22Rv1 (cell line): Measurements from ENCODE around the gene C19orf81.

Experiments
- H3K27ac ChIP-seq: fragments of 450-650 bp; 2 replicates; pipeline ENCODE4 v1.5.1; 2017
- CTCF ChIP-seq: fragments of 450-650 bp; IDR thresholded peaks from 2 replicates; pipeline ENCODE4 v1.5.1; 2017; ENCODE audit warnings: mild to moderate bottlenecking
- ZFX ChIP-seq: fragments of 450-650 bp; IDR thresholded peaks from 2 replicates; pipeline ENCODE4 v1.6.1; 2017; ENCODE audit warnings: antibody characterized with exemption, borderline replicate concordance

Gene C19orf81

GRCh38 chr19:50644315-50644915 lies 4.8 kb upstream of the C19orf81 start:
- TF ChIP-seq ZFX (no peak), CTCF (no peak)
- H3K27ac ChIP-seq: no peak overlapping the region

- no peak overlapping the region for H3K27ac ChIP-seq
- TF ChIP-seq CTCF (no peak), ZFX (no peak)
Observed at GRCh38 chr19:50645107-50645506, 4.1 kb upstream of the C19orf81 start.

- TF ChIP-seq CTCF: no peak
- TF ChIP-seq ZFX: no peak
- no peak overlapping the region for H3K27ac ChIP-seq
Observed at GRCh38 chr19:50646074-50646807, 3.0 kb upstream of the C19orf81 start.

- no peak overlapping the region for H3K27ac ChIP-seq
- TF ChIP-seq CTCF (no peak), ZFX (no peak)
Observed at GRCh38 chr19:50647879-50648615, 1.2 kb upstream of the C19orf81 start.

GRCh38 chr19:50648659-50649058 lies 586 bp upstream of the C19orf81 start:
- TF ChIP-seq CTCF (no peak), ZFX (no peak)
- H3K27ac ChIP-seq: no peak overlapping the region

- no peak overlapping the region for H3K27ac ChIP-seq
- TF ChIP-seq CTCF: no peak
- no peak for TF ChIP-seq ZFX
Observed at GRCh38 chr19:50651174-50651573, 1.9 kb downstream of the C19orf81 start.

GRCh38 chr19:50652722-50653121 lies 3.5 kb downstream of the C19orf81 start:
- no peak for TF ChIP-seq CTCF
- no peak overlapping the region for H3K27ac ChIP-seq
